HG03571 (cell line): ENCODE results near the gene CDYL.

Experiments used
- ATAC-seq: cut with Tn5 transposase; IDR thresholded peaks from one replicate; pipeline ENCODE4 v1.9.1; 2021; ENCODE audit not compliant: unreplicated experiment

The CDYL gene

DNA sequence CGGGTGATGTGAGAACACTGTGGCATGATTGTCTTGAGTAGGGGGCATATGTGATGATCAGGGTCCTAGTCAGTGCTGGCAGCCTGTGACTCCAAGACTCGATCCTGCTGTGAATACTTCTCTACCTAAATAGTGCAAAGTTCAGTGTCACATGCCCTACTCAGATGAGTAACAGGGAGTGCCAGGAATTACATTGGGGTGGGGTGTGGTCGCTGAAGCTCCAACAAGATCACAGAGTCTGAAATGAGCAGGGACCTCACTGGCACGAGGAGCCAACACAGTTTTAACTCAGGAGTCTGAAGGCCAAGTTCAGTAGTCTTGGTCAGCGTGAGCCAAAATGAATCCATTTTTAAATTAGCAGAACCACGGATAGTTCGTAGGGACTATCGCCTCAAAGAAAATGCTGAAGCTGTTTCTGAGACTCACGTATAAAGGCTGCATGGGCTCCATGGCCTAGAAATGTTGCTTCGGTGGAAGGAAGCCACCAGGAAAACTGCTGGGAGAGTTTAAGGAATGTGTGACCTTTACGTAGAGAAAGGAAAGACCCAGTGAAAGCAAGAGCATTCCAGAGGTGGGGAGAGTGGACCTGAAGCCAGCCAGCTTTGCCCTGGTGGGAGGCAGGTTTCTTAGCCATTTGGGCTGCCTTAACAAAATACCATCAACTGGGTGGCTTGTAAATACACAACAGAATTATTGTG lies 155.5 kb downstream of the CDYL start:
- ATAC-seq = no peak

DNA sequence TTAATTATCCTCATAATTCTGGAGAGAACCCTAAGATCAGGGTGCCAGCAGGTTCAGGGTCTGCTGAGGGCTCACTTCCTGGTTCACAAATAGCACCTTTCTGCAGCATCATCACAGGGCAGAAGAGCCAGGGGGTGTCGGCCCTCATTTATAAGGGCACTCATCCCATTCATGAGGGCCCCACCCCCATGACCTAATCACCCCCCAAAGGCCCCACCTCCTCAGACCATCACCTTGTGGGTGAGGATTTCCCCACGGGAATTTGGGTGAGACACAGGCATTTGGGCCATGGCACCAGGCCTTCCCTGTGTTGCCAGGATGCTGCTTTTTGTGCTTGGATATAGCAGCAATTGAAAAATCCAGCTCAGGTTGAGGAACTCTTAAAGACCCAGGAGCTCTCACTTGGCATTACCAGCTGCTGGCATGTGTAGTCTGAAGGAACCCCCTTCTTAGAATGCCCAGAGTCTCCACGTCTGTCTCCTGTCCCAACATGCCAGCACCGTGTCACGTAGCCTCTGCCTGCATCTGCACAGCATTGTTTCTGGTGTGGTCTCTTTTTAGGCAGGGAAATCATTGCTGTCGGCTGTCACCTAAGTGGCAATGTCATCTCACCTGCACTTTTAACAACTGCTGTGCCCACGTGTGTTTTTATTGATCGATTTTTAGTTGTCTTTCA lies 156.2 kb downstream of the CDYL start:
- ATAC-seq = no peak

DNA sequence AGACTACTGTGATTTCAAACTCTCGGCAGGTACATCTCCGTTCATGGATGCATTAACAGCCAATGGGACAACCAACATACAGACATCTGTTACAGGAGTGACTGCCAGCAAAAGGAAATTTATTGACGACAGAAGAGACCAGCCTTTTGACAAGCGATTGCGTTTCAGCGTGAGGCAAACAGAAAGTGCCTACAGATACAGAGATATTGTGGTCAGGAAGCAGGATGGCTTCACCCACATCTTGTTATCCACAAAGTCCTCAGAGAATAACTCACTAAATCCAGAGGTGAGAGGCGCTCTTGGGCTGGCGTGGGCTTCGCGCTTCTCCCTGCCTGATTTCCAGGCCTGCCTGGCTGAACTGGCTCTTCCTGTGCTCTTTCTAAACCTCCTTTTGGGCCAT lies 159.3 kb downstream of the CDYL start:
- no peak for ATAC-seq

DNA sequence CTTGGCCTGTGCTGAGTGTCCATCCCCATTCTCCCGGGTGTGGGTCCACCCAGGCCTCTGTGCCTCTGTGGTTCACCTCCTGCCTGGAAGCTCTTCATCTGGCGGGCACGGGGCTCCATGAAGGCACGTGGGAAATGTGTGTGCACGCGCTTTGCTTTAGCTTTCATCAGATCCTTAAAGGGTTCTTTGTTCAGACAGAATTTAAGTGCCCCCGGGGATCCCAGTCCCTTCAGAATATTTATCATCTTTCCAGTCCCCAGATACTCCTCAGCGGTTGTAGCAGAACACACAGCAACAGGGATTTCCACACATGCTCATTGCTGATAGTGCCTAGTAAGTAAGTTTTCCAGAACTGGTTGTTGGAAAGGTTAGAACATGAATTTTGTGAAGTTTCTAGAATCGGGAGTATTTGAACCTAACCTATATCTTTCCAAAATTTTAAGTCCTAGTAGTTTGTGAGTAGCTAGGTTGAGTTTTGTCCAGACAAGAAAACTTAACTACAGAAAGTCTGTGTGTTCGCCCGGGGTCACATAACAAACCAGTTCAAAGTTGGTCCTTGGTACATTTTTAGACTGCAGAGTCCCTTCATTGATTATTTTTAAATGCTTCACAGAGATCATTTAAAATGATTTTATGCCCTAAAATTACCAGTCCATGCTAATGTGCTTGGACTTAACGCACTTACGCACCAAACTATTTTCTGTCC lies 159.9 kb downstream of the CDYL start:
- no peak for ATAC-seq

DNA sequence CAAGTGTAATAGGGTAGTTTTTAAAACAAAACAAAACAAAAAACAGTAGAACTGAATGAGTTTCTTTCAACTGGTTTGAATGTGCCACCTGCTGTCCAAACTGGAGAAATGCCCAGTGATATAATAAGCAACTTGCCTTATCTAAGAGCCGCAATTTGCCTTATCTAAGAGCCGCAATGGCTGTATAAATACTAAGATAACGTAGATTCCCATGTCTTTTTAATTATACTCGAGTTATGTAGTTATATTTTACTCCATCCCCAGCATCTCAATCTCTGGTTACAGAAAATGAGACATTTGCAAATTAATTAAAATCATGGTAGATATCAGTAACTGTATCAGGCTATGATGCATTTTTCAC lies 160.5 kb downstream of the CDYL start:
- ATAC-seq = no peak

DNA sequence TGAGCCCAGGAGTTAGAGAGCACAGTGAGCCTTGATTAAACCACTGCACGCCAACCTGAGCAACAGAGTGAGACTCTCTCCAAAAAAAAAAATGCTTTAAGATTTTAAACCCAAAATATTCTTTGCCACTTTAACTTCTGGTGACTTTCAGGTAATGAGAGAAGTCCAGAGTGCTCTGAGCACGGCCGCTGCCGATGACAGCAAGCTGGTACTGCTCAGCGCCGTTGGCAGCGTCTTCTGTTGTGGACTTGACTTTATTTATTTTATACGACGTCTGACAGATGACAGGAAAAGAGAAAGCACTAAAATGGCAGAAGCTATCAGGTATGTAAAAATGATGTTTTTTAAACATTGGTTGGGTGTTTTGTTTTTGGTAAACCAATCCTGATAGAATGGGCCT lies 161.2 kb downstream of the CDYL start:
- no peak for ATAC-seq

DNA sequence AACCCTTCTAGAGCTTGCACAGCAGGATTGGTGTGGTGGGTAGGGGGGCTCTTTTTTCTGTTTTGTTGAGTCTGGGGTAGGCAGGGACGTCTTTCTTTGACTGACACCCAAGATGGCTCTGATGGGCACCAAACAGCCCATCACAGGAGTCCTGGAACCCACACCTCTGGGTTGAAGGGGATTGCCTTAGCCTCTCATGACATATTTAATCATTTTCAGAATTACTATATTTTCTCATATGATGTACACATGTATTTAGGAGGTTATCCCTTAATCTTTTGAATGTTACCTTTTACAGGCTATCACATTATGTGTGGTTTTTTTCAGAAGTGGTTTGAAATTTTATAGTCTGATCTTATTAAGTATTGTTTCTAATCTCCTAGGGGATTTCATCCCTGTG lies 163.0 kb downstream of the CDYL start:
- ATAC-seq = no peak

DNA sequence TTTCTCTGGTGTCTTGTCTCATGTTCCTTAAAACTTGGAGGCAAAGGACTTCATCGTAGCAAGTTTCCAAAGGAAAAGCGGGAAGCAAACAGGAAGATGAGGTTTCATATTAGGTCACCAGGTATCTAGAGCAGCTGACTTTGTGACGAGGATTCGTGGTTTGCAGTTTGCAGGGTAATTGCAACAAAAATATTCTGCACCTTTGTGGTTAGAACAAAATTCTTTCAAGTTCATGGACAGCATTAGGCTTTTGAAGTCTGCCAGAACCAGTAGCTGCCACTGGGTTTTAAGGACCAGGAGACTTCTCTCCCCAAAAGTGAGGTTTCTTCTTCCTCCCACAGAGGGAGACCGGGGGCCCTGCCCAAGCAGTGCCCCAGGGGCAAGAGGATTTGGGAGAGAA lies 164.2 kb downstream of the CDYL start:
- no peak for ATAC-seq

DNA sequence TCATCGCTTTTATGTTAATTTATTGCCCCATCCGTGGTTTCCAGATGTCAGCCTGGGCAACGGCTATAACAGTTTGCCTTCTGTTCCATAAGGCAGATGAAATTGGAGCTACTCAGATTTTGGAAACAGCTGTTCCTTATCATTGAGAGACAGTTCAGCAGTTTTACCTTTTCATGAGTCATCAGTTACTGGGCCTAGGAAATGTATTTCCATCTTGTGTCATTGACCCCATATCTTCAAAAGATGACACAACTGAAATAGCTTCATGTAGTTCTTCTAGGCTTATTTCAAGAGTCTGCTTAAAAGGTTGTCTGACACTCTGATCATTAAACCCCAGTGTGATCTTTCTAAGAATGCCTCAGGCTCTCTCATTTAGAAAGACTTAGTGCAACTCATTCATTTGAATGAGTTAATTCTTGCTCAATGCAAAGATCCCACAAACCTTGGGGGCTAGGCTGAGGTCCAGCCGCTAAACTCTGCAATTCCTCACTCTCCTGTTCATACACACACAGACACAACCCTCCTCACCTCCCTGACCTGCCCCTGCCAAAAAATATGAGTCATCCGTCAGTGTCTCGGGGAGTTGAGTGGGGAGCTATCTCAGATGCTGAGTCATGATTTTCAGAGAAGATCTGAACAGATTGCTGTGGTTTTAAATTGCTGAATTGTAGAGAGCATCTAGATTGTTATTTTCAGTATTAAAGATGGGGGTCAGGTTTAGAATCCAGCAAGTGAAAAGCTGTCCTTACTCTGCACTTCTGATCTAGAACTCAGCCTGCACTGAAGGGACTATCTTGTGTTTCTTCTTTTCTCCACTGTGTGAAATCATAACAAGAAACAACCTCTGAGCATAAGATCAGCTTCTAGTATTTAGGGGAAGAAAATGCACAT lies 165.8 kb downstream of the CDYL start:
- ATAC-seq = no peak

DNA sequence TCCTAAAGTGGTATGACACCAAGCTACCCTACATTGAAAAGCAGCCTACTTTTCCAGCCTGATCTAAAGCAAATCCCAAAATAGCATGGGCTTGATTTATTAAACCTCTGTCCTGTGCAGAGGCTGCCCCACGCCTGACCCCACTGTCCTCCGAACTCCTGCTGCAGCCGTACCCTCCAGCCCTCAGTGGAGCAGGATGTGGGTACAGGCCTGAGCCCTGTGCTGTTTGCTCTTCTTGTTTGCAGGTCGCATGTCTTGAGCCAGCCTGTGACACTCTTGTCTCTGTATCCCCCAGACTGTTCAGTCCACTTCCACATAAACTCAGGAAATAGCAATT lies 166.4 kb downstream of the CDYL start:
- ATAC-seq = no peak

DNA sequence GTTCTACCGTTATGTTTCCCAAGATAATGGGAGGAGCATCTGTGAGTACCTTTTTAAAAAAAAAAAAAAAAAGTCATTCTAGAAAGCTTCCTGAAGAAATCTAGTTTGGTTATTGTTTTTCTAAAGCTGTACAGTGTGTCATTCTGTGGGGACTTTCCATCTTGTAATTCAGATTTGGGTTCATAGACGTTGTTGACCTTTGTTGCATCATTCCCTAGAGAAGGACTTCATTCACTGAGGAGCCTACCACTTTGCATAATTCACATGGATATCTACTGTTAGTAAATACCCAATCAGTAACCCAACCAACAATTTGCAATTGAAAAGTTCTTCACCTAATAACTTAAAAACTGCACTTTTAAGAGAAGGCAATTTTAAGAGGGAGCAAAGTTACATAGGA lies 167.5 kb downstream of the CDYL start:
- no peak for ATAC-seq

DNA sequence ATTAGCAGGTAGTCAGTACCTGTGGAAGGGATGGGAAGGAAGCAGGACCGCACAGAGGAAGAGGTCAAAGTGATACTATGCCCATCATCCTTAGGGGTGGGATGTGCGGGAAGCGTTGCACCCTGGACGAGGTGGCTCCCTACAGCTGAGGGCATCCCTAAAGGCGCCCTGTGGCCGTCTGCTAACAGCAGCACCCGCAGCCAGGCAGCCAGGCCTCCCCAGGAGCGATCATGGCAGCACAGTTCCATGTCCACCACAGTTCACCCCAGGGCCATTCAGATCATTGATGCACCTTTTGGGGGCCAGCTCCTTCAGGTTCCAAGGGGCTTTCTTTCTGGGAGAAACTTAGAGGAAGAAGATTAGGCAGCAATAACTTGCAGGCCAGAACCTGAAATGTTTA lies 168.1 kb downstream of the CDYL start:
- no peak for ATAC-seq

DNA sequence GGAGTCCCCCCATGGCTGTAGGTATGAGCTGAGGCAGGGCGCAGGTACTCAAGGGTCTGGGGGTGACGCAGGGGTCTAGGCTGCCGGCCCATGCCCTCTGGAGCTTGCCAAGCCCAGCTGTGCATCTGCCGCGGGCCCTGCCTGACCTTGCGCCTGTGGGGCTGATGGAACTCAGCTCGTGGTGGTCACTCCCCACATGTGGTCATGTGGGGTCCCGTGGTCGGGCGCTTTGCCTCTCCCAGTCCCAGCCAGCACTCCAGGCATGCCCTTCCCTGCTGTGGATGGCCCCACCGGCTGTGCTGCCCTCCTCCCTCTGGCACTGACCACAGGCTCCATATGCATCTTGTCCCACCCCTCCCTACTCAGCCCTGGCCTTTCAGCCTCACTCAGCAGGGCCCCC lies 170.3 kb downstream of the CDYL start:
- ATAC-seq = no peak

DNA sequence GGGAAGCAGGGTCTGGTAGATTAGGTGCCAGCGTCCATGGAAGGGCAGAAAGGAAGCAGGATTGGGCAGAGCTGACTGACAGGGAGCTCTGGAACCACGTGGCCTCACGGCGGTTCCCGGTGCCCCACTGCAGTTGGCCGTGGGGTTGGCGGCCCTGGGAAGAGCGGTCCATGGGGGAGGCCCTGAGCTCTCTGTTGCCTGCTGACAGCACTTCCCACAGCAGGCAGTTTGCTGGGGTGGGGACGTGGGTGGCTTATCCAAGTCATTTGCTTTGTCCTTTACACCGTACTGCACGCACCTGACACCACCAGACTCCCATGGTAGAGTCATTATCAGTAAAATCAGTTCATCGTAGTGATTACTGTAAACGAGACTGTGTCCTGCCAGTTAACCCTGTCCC lies 171.5 kb downstream of the CDYL start:
- no peak for ATAC-seq

DNA sequence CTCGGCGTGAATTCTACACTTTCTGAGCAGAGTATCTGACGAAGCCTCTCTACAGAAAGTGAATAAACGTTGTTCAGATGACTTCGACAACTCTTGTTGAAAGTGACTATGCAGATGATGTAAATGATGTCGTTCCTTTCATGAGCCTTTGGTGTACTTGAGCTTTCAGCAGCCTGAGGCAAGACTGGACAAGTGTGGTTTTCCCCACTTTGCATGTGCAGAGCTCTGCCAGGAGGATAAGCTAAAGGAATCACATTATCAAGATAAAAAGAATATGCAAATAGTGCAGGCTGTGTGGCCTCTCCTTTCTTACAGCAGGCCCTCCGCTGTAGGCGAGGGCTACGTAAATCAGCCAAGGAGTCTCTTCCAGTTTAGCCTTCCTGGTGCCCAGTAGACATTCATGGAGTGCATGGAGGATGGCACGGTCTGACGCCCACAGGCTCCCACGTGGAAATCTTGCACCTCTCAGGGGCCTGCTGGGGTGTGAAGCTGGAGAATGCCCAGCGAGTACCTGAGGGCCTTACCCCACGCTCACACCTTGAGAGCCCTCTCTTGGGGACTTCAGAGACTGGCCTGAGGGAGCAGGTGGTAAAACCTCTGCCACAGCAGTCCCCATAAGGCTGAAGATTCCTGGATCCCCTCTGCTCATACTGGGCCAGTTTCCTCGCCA lies 172.7 kb downstream of the CDYL start:
- no peak for ATAC-seq

DNA sequence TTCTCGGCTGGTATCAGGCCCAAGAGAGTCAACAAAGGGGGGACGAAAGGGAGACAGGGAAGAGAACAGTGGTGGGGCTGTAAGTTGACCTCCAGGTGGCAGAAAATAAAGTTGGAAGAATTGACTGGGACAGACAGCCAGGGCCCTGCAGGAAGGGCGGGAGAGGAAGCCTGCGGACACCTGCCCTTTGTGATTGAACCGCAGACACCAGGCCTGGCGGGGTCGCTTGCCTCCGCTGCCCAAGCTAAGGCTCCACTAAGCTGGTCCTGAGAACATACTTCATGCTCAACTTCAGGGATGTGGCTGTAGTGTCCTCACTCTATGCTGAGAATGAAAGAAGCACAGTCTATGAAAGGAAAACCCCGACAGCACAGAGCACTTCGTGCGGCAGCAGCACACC lies 173.9 kb downstream of the CDYL start:
- no peak for ATAC-seq

DNA sequence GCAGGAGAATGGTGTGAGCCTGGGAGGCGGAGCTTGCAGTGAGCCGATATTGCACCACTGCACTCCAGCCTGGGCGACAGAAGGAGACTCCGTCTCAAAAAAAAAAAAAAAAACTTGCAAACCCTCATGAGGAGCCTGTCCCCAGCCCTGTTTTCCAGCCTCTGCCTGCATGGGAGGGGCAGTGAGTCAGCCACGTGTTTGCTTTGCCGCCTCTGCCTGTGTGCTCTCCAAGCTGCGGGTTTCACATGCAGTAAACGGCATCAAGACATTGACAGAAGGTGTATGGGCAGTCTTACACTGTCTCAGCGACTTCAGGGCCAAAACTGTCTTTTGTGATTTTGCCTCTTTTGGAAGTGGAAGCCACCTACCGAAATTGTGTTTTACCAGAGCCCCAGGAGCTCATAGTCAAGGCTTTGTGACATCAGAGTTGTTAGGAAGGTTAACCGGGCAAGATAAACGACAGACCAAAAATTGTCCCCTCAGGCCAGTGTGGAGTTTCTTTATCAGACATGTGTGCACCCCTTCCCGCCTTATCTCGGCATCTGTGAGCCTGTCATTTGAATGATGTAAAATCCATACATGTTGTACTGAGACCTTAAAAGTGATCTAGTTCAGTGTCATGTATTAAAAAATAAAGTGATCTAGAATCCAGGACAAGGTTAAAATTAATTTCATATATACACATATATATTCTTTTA lies 174.8 kb downstream of the CDYL start:
- no peak for ATAC-seq

DNA sequence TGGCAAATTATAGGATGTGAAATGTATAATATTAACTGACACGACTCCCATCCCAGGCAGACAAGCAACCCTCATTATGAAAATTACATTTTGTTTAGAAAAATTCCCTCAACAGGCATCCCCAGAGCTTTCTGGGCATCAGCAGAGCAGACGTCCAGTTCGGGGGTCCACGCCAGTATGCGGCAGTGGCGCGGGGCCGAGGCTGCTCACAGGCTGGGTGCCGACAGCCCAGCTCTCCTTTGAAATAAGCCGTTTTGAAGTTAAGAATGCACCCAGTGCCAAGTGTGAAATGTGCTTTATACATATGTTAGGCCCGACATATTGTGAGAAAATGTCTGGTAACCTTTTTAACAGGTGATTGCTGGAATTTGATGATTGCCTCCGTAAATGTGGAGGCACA lies 177.2 kb downstream of the CDYL start:
- ATAC-seq = no peak

DNA sequence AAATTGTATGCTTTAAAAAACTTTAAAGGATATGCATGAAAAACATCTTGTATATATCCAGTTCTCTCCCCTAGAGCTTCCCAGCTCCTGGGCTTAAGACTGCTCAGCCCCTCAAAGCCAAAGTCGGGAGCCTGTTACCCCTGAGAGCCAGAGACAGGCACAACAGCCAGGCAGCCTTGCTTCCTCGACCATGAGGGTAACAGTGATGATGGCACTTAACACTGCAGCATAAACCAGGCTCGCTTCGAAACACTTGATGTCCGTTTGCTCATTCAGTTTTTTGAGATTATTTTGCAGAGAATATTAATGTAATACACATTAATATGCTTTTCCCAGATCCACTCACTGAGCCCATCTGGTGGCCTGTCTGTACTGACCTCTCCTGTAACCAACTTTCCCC lies 180.4 kb downstream of the CDYL start:
- no peak for ATAC-seq

DNA sequence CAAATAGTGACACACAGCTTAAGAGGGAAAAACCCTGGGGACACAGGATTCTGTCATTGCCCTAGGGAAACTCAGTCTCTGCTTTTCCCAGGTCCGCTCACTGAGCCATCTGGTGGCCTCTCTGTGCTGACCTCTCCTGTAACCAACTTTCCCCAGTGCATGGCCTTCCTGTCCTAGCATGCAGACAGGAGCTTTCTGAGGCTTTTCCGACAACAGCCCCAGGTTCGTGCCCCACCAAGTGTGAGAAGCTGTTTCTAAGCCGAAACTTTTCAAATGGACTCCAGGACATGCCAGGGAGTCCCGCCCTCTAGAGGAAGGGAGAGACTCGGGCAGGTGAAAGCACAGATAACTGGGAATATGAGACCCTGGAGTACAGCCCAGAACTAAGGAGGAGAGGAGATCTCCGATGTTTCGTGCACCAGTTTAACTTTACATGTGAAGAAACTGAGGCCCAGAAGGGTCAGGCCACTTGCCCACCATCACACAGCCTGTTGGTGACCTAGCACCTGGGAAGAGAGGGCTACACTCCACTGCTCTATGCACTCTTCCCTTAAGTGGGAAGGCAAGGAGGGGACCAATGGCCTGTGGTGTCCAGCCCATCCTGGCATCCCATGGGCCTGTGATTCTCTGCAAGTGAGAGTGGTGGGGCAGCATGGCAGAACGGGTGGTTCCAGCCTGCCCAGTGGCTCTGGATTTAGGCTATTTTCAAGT lies 181.5 kb downstream of the CDYL start:
- ATAC-seq = no peak
